OCI-LY7 (cell line): ENCODE results near the gene DIPK1A. TPM values are rescaled to one million over a fixed set of nuclear protein-coding genes. Genes with fewer than 3 reads are reported as not detected.
A peak's percentile ranks its signal among the peaks of the same experiment; 100 is the strongest.

Experiments used
- BruUV-seq: library from RNA; stranded (reverse); fragments of 400-500 nt; replicated peaks from 2 replicates; lab custom pipeline; 2021; lab: Mats Ljungman, UMichigan
- CTCF ChIA-PET: fragments of 300-600 bp; sonication (Branson Sonifier 250); formaldehyde crosslinking; loops from one replicate; lab custom pipeline; 2022; ENCODE audit warnings: antibody characterized with exemption; ENCODE audit not compliant: unreplicated experiment; lab: Charles Lee
- POLR2A ChIA-PET: fragments of 300-600 bp; sonication (Branson Sonifier 250); formaldehyde crosslinking; loops from one replicate; lab custom pipeline; 2022; ENCODE audit warnings: antibody characterized with exemption; lab: Charles Lee
- DNase-seq: peaks from one replicate; pipeline ENCODE4 v3.0.0-alpha.2; 2015; ENCODE audit warnings: low spot score
- H2AFZ ChIP-seq: fragments of 200-600 bp; sonication (generic), shearing (Covaris generic); 2 replicates; pipeline ENCODE4 v1.6.1; 2014; ENCODE audit warnings: mild to moderate bottlenecking, antibody characterized with exemption, low read length, moderate library complexity
- H3K27ac ChIP-seq: fragments of 200-600 bp; sonication (generic); 2 replicates; pipeline ENCODE4 v1.5.1; 2014; ENCODE audit warnings: mixed run types, low read depth, mild to moderate bottlenecking, moderate library complexity, low read length, inconsistent platforms; ENCODE audit not compliant: poor library complexity, severe bottlenecking
- H3K36me3 ChIP-seq: fragments of 200-600 bp; sonication (generic); 2 replicates; pipeline ENCODE4 v1.6.1; 2014; ENCODE audit warnings: mild to moderate bottlenecking, antibody characterized with exemption, low read length, moderate library complexity, mixed read lengths; ENCODE audit not compliant: insufficient read depth
- H3K4me1 ChIP-seq: fragments of 200-600 bp; sonication (generic); 2 replicates; pipeline ENCODE4 v1.5.1; 2014; ENCODE audit warnings: mild to moderate bottlenecking, low read length; ENCODE audit not compliant: insufficient read depth, poor library complexity, severe bottlenecking
- H3K4me2 ChIP-seq: fragments of 200-600 bp; sonication (generic); 2 replicates; pipeline ENCODE4 v1.6.1; 2014; ENCODE audit warnings: mild to moderate bottlenecking, low read length
- H3K4me3 ChIP-seq: fragments of 200-600 bp; sonication (generic); 2 replicates; pipeline ENCODE4 v1.5.1; 2014; ENCODE audit warnings: mild to moderate bottlenecking, low read depth, low read length; ENCODE audit not compliant: poor library complexity, severe bottlenecking
- H3K79me2 ChIP-seq: fragments of 200-600 bp; sonication (generic); 2 replicates; pipeline ENCODE4 v1.6.1; 2016; ENCODE audit warnings: low read depth, mild to moderate bottlenecking, low read length, moderate library complexity, mixed read lengths; ENCODE audit not compliant: insufficient read depth
- H3K9me2 ChIP-seq: fragments of 200-600 bp; sonication (generic); 2 replicates; pipeline ENCODE4 v1.6.1; 2016; ENCODE audit warnings: mild to moderate bottlenecking, low read length, mixed read lengths; ENCODE audit not compliant: insufficient read depth
- H3K9me3 ChIP-seq: fragments of 200-600 bp; sonication (generic); 2 replicates; pipeline ENCODE4 v1.6.1; 2014; ENCODE audit warnings: mild to moderate bottlenecking, mixed run types, low read length, mixed read lengths
- H4K20me1 ChIP-seq: fragments of 200-600 bp; sonication (generic); 2 replicates; pipeline ENCODE4 v1.6.1; 2014; ENCODE audit warnings: mild to moderate bottlenecking, antibody characterized with exemption, low read length, moderate library complexity, mixed read lengths; ENCODE audit not compliant: insufficient read depth
- EZH2phosphoT487 ChIP-seq: fragments of 200-600 bp; sonication (generic); IDR thresholded peaks from 2 replicates; pipeline ENCODE4 v1.6.1; 2018; ENCODE audit warnings: low read depth, borderline replicate concordance, mild to moderate bottlenecking, mixed run types, antibody characterized with exemption, low read length, moderate library complexity, mixed read lengths
- intact Hi-C: fragments of 100-400 bp; cut with micrococcal nuclease; formaldehyde crosslinking; loops from one replicate; pipeline ENCODE4 v1.10.0; 2022; ENCODE audit not compliant: unreplicated experiment
- total RNA-seq, 2 experiments: library from RNA; depleted of rRNA in 1 of 2; stranded (reverse); fragments of >200 nt in 1 of 2; shearing (Covaris generic) in 1 of 2; gene quantifications; 2 replicates each; pipeline ENCODE4 v1.2.3, GENCODE V29; 2014 to 2022
- TF ChIP-seq, protein P1 (sequence below): fragments of 200-600 bp; sonication (generic); conservative IDR thresholded peaks from 2 replicates; pipeline ENCODE4 v1.5.1; 2014; ENCODE audit warnings: mild to moderate bottlenecking, antibody characterized with exemption, low read length, moderate library complexity, mixed read lengths

DIPK1A gene
- total RNA-seq, 2 experiments from 2014 or later: 13.0 to 25.4 TPM

DNA sequence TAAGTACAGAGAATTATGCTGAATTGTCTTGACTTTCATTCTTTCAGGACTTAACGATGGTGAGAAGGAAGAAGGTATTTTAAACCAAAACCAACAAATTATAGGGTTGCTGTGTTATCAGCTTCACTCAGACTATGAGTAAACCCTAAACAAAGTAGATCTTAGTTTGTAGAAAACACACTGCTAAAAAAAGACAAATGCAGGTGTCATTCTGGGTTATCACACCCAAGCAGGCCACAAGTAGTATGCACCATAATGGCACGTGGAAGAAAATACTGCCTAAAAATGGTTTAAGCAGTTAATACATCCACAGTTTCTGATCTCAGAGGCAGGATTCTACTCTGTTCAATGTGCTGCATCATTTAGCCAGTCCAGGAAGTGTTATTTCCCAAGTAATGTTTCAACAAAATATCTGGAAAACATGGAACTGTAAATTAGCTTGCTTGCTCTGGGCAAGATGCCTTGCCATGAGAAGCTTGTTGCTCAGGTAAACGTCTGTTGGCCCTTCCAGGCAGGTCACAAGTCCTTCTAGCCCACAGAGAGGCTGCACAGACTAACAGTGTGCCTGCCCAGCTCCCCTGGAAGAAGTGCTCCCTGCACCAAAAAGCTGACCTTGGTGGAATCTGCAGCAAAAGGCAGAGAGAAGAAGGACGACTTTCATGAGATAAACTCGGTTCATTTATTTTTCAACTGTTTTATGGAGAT, 4.1 kb downstream of the DIPK1A start:
- peak; percentile 75 for DNase-seq
- Histone ChIP-seq H3K4me3 (peak overlapping the region; percentile 55), H3K79me2 (peaks cover 89% of the 10 kb centered on the region), H3K9me3 (no peaks in the 10 kb centered on the region), H3K9me2 (no peaks in the 10 kb centered on the region), H2AFZ (no peak overlapping the region), H3K27ac (peak overlapping the region; percentile 92), H3K36me3 (peaks cover 3% of the 10 kb centered on the region; the same call in 1 of the 2 replicates), H4K20me1 (no peaks in the 10 kb centered on the region), H3K4me2 (peak overlapping the region; percentile 82), H3K4me1 (peaks cover 75% of the 10 kb centered on the region)
- no peak for TF ChIP-seq EZH2phosphoT487
- TF ChIP-seq, protein P1, sequence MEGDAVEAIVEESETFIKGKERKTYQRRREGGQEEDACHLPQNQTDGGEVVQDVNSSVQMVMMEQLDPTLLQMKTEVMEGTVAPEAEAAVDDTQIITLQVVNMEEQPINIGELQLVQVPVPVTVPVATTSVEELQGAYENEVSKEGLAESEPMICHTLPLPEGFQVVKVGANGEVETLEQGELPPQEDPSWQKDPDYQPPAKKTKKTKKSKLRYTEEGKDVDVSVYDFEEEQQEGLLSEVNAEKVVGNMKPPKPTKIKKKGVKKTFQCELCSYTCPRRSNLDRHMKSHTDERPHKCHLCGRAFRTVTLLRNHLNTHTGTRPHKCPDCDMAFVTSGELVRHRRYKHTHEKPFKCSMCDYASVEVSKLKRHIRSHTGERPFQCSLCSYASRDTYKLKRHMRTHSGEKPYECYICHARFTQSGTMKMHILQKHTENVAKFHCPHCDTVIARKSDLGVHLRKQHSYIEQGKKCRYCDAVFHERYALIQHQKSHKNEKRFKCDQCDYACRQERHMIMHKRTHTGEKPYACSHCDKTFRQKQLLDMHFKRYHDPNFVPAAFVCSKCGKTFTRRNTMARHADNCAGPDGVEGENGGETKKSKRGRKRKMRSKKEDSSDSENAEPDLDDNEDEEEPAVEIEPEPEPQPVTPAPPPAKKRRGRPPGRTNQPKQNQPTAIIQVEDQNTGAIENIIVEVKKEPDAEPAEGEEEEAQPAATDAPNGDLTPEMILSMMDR: no peak
- CTCF ChIA-PET: interaction anchor here (0.9 to 2.9 kb wide), 4 partner anchors 18 to 97 kb away, joined by 3 to 10 read pairs (median 6); no protein-coding TSS in a partner anchor
- intact Hi-C loops: loop anchor here (5.0 to 10.0 kb wide), 2 partner anchors 225 to 1458 kb away; partner anchors contain the start of genes ABCD3, CCDC18 and TMED5
- POLR2A ChIA-PET: interaction anchor here (0.5 to 8.8 kb wide), 21 partner anchors 8 to 210 kb away, joined by 3 to 106 read pairs (median 4); partner anchors contain the start of gene MTF2
- BruUV-seq: TSS peak; percentile 34

DNA sequence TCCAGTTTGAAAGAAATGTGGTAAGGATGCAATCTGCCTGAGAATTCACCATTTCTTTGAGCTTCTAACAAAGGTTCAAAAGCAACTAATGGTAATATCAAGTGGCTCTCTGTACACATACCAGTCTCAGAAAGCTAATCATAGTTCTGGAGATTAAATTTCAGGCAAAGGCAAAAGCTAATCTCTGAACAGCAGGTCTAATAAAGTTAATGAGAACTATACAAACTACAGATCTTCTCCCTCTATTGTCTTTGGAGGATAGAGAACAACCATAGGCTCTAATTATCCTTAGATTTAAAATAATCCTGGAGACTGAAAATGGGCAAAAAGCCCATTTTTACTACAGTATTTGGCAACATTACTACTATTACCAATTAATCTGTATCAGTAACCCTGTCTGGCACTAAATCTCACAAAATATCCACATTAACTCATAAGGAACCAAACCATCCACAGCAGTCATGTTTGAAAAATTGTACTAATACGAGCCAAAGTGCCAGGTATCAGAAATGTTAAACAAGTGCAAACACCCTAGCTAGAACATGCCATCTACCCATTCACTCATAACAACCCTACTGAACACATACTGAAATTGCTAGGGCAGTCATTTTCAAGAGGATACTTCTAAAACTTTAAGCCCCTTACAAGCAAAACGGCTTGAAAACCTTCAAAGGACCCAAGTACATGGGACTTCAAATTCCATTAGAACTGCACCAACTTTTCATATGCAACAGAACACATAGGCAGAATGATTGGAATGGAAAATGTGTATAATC, 4.8 kb downstream of the DIPK1A start:
- intact Hi-C loops: loop anchor here (5.0 to 10.0 kb wide), 2 partner anchors 226 to 1458 kb away; partner anchors contain the start of genes ABCD3, CCDC18 and TMED5
- H4K20me1 ChIP-seq: no peaks in the 10 kb centered on the region
- no peaks in the 10 kb centered on the region for H3K9me3 ChIP-seq
- no peaks in the 10 kb centered on the region for H3K9me2 ChIP-seq
- peaks cover 3% of the 10 kb centered on the region; the same call in 1 of the 2 replicates for H3K36me3 ChIP-seq
- peak overlapping the region; percentile 82 for H3K4me2 ChIP-seq
- H3K4me3 ChIP-seq: peak overlapping the region; percentile 55
- no TSS peak for BruUV-seq
- DNase-seq: peak; percentile 38
- ChIA-PET POLR2A (interaction anchor here (0.5 to 8.8 kb wide), 25 partner anchors 7 to 954 kb away, joined by 3 to 106 read pairs (median 4); no protein-coding TSS in a partner anchor), CTCF (interaction anchor here (0.9 to 1.7 kb wide), 3 partner anchors 11 to 38 kb away, joined by 3 to 5 read pairs (median 3); no protein-coding TSS in a partner anchor)
- H2AFZ ChIP-seq: no peak overlapping the region
- peaks cover 92% of the 10 kb centered on the region for H3K79me2 ChIP-seq
- H3K4me1 ChIP-seq: peaks cover 82% of the 10 kb centered on the region
- TF ChIP-seq EZH2phosphoT487: no peak
- peak overlapping the region; percentile 92 for H3K27ac ChIP-seq

DNA sequence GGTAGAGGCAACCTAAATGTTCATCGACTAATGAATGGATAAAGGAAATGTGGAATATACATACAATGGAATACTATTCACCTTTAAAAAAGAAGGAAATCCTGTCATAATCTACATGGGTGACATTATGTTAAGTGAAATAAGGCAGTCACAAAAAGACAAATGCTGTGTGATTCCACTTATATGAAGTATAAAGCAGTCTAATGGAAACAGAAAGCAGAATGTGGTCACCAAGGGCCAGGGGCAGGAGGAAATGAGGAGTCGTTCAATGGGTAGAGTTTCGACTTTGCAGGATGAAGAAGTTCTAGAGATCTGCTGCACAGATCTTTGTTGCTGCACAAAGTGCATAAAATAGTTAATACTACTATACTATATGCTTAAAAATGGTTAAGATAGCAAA, 7.8 kb downstream of the DIPK1A start:
- POLR2A ChIA-PET: interaction anchor here (0.7 to 2.5 kb wide), 3 partner anchors 9 to 41 kb away, joined by 3 to 17 read pairs (median 5); no protein-coding TSS in a partner anchor
- H3K4me3 ChIP-seq: peak overlapping the region; percentile 55

More for the DNA sequence above, 7.8 kb downstream of the DIPK1A start:
- peak; percentile 79 for DNase-seq
- peaks cover 95% of the 10 kb centered on the region for H3K4me1 ChIP-seq
- H3K9me2 ChIP-seq: no peaks in the 10 kb centered on the region
- peak overlapping the region; percentile 92 for H3K27ac ChIP-seq
- intact Hi-C loops: loop anchor here (10.0 kb wide), 1 partner anchor 1461 kb away; the partner anchor contains the start of gene ABCD3
- H3K36me3 ChIP-seq: peaks cover 2% of the 10 kb centered on the region; the same call in 1 of the 2 replicates
- H3K9me3 ChIP-seq: no peaks in the 10 kb centered on the region
- no peak overlapping the region for H2AFZ ChIP-seq
- CTCF ChIA-PET: no interaction called here
- TF ChIP-seq EZH2phosphoT487: no peak
- TF ChIP-seq, protein P1: no peak
- H3K79me2 ChIP-seq: peaks cover 100% of the 10 kb centered on the region
- H4K20me1 ChIP-seq: no peaks in the 10 kb centered on the region
- peak overlapping the region; percentile 77 for H3K4me2 ChIP-seq
- BruUV-seq: no TSS peak
